Stimulated activated CD4-positive, alpha-beta T cell treated with anti-CD3 and anti-CD28 coated beads, Interleukin-1b, Interleukin-23, amount 100 ng/mL, for 24 hours (primary cell): ENCODE data around the gene FAM222B.
A peak's percentile ranks its signal among the peaks of the same experiment; 100 is the strongest.
"Not testable (repeated sequence)": the region's sequence is repeated elsewhere in the genome, so short reads cannot be mapped to it uniquely, and the experiment has no call there.

Source experiments
- DNase-seq, 4 experiments: peaks; one replicate each; pipeline ENCODE4 v3.0.0-alpha.2; 2020; ENCODE audit warnings: low read depth in 4 of 4, low spot score in 1 of 4

FAM222B gene

GRCh38 chr17:28747051-28747691, 95.4 kb downstream of the FAM222B start:
- DNase-seq = no peak

DNA sequence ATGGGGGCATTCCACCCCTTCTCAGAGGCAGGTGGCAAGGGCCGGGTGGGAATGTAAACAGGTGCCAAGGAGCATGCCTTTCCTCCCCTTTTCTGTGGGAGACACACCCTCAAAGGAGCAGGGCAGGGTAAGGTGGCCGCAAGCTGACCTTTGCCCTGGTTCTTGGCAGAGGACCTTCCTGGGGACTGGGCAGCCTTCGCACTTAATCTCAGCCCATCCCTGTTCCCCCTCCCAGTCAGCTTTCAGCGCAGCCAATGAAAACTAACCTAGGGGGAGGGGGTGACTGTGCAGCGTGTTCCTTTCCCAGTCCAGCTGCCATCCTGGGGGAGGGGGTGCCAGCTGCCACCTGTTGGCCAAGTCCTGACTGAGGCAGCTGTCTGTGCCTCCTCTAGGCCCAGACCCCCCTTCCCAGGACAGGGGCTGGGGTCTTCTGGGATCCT, 96.0 kb downstream of the FAM222B start:
- DNase-seq = no peak

DNA sequence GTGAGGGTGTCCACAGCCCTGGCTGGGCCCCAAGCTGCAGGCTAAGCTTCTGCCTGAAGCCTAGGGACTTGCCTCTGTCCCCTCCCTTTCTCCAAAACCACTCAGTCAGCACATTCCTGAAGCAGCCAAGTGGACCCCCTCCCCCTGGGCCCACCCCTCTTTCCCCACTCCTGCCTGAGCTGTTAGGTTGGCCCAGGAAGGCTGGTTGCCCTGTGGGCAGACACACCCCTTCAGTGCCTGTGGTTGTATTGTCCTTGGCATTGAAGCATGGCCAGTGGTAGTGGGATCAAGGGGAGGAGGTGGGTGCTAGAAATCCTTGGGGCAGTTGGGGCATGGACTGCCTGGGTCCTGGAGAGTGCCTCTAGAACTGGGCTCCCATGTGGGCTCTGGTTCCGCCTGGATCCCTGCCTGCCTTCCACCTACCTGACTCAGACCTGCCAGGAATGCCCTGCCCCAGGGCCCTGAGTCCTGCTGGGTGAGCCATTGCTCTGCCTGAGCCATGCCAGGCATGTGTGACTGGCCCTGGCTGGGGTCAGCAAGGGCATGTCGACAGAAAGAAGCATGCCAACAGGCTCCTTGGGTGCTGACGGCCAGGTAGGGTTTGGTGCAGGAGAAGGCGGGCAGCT, 96.7 kb downstream of the FAM222B start:
- no peak for DNase-seq

DNA sequence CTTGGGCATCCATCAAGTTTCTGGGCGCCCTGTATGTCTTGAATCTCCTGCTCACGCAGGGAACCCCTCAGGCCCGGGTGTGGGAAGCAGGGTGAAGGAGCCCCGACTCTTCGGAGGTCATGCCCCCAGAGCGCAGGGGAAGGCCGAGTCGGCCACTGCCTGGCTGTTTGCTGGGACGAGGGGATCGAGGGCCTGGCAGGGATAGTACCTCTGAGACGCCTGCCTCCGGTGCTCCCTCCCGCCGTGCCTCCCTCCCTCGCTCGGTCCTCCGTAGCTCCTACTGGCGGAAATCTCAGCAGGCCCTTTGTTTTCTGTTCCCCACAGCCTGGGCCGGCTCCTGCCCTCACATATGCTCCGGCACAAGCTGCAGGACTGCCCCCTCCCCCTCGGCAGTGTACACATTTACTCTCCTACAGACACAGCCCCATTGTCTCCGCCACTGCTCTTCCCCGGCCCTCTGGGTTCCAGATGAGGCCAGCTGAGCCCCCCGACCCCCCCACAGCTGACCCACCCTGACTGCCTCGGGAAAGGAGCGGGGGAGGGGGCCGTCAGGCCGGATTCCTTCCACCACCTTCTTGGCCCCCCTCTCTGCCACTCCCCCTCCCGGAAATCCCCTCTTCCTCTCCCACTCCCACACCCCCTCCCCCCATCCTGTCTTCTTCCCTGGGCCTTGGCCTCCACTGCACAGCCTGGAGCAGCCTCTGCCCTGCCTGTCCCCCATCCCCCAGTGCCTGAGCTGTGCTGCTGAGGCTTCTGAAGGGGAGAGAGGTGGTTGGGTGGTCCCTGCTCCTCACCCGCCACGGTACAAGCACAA, 97.4 kb downstream of the FAM222B start:
- no peak for DNase-seq

- DNase-seq = peak in 2 of 4 experiments; percentile 43 to 64
Observed at GRCh38 chr17:28744104-28744971, 98.3 kb downstream of the FAM222B start.

- DNase-seq = peak in 2 of 4 experiments; percentile 65 to 80
Observed at GRCh38 chr17:28743243-28744103, 99.1 kb downstream of the FAM222B start, which contains the start of gene TRAF4. TSS of gene TRAF4 (plus strand) at chr17:28744011. CDS start at chr17:28744113, 102 bp downstream.

DNA sequence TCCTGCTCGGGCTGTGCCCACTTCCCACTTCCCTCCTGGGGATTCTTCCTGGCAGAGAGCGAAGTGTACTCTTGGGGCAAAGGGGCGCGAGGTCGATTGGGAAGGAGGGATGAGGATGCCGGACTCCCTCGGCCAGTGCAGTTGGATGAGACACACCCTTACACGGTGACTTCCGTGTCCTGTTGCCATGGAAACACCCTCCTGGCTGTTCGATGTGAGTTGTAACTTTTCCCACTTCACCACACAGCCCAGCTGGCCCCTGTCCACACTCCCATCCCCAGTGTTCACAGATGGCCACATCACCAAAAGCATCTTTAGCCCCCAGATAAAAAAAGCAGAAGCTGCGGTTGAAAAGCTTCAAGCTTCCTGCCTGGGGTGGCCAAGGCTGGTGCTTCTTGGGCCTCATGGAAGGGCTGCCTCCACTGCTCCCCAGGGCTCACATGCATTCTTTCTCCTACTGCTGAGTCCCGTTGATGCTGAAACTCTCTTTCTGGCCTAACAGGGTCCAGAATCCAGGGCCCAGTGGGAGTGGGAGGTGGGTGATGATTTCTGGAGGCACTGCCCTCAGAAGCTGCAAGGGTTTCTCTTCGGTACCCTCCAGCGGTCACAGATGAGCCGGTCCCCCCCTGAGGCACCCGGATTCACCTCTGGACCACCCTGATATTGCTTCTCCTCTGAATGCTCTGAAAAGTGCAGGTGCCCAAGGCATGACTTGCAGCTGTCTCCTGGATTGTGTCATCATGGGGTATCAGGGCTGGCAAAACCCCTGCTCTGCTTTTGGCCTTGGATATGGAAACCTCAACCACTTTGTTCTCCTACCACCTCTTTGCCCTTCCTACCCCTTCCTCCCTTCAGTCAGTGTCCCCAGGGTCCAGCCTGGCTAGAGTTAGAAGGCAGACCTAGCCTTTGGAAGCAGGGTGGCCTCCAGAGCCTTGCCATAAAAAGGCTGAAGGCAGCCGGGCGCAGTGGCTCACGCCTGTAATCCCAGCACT, 100.9 kb downstream of the FAM222B start:
- no peak for DNase-seq

DNA sequence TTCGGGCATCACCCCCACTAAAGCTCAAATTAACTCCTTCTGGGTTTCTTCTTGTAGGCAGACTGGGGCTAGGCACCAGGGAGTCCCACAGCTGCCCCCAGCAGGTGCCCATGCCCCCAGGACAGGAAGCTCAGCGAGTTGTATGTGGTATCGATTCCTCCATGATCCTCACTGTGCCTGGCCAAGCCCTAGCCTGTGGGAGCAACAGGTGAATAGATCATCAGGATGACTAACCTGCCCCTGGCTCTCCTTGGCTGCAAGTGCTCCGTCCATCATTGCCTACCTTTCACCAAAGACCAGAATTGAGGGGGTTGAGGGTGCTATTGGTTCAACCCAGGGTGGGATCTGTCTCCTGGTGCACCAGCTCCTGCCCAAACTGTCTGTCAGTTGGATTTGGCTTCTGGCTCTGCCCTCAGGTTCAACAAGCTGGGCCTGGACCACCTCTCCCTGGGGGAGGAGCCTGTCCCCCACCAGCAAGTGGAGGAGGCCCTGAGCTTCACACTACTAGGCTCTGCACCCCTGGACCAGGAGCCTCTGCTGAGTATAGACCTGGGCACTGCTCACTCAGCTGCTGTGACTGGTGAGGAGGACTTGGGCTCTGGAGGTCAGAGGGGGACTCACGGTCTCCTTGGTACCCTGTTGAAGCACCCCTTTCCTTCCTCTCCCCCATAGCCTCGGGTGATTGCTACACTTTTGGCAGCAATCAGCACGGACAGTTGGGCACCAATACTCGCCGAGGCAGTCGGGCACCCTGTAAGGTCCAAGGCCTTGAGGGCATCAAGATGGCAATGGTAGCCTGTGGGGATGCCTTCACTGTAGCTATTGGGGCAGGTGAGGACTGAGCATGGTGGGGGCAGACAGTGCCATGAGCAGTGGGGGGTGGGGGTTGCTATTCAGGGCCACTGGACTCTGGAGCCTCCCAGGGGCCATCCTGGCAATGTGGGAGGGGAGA, 101.9 kb downstream of the FAM222B start:
- DNase-seq = no peak

GRCh38 chr17:28738680-28739384, 103.8 kb downstream of the FAM222B start:
- DNase-seq = no peak

DNA sequence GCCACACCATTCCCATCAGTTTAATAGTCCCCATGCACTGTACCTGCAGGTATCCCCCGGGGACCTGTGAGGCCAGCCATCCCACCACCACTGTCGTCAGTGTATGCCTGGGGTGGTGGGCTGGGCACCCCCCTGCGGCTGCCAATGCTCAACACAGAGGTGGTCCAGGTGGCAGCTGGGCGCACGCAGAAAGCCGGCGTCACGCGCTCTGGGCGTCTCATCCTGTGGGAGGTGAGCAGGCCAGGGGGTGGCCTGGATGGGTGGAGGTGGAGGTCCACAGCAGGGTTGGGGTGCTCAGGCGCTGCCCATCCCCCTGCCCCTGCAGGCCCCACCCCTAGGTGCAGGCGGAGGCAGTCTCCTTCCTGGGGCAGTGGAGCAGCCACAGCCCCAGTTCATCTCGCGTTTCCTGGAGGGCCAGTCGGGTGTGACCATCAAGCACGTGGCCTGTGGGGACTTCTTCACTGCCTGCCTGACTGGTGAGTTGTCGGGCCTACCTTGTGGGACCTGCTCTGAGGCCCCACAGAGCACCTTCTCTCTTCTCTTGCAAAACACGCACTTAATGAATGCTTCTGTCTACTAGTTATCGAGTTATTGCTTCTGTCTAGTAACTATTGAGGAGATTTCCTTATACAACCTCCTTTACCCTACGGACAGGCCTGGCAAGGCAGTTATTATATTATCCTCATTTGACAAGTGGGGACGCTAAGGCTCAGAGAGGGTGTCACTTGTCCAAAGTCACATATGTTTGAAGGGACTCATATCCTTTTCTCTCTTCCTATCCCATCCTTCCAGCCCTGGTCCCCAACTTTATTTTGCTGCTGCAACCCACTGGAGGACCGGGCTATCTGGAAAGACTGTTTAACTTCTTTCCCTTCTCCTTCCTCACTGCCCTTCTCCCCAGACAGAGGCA, 104.6 kb downstream of the FAM222B start:
- DNase-seq = no peak

DNA sequence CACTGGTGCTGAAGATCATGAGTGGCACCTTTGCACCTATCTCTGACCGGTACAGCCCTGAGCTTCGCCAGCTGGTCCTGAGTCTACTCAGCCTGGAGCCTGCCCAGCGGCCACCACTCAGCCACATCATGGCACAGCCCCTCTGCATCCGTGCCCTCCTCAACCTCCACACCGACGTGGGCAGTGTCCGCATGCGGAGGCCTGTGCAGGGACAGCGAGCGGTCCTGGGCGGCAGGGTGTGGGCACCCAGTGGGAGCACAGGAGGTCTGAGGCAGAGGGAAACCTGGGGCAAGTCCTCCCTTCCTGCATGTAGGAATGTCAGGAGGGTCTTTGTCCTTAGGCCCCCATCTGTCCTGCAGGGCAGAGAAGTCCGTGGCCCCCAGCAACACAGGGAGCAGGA, 105.3 kb downstream of the FAM222B start:
- no peak for DNase-seq

DNA sequence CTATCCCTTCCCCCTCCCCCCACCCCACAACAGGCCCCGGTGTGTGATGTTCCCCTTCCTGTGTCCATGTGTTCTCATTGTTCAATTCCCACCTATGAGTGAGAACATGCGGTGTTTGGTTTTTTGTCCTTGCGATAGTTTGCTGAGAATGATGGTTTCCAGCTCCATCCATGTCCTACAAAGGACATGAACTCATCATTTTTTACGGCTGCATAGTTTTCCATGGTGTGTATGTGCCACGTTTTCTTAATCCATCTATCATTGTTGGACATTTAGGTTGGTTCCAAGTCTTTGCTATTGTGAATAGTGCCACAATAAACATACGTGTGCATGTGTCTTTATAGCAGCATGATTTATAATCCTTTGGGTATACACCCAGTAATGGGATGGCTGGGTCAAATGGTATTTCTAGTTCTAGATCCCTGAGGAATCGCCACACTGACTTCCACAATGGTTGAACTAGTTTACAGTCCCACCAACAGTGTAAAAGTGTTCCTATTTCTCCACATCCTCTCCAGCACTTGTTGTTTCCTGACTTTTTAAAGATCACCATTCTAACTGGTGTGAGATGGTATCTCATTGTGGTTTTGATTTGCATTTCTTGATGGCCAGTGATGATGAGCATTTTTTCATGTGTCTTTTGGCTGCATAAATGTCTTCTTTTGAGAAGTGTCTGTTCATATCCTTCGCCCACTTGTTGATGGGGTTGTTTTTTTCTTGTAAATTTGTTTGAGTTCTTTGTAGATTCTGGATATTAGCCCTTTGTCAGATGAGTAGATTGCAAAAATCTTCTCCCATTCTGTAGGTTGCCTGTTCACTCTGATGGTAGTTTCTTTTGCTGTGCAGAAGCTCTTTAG, 106.4 kb downstream of the FAM222B start:
- DNase-seq = not testable (repeated sequence)

GRCh38 chr17:28735242-28735722, 107.3 kb downstream of the FAM222B start:
- DNase-seq = no peak

DNA sequence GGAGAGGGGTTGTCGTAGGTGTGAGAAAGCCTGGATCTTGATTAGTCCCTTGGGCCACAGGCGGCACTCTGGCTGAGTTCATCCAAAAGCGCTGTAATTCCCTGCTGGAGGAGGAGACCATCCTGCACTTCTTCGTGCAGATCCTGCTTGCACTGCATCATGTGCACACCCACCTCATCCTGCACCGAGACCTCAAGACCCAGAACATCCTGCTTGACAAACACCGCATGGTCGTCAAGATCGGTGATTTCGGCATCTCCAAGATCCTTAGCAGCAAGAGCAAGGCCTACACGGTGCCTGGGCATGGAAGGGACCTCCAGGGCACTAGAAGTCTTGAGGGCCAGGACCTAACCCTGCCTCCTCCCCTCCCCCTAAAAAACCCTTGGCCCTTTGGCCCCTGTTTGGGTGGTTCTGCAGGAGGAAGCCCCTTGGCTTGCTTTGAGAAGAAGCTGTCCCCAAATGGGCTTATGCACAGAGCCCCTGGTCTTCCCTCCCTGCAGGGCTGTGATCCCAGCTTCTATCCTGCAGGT, 107.8 kb downstream of the FAM222B start:
- DNase-seq = no peak

DNA sequence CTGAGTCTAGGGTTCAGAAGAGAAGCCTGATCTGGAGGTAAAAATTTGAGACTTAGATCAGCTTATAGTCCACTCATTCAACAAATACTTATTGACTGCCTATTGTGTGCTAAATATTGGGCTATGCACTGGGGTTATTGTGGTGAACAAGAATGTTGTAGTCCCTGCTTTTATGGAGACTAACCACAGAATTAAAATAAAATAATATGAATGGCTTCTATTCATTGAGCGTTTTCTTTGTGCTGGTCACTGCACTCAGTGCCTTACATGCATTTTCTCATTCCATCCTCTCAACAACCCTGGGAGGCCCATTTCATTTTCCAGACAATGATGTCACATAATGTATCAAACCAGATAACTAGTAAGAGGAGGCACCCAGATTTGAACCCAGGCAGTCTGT, 109.2 kb downstream of the FAM222B start:
- DNase-seq = no peak
